Sciatic nerve (tissue), 2 donors: ENCODE data around the gene HOXC6. TPM values are rescaled to one million over a fixed set of nuclear protein-coding genes. Genes with fewer than 3 reads are reported as not detected.
A peak's percentile ranks its signal among the peaks of the same experiment; 100 is the strongest.

Experiments
- ATAC-seq: fragments of 200-7000 bp; cut with Tn5 transposase; one replicate; pipeline ENCODE4 v1.9.1; 2020; ENCODE audit warnings: mild to moderate bottlenecking, moderate library complexity
- DNase-seq: peaks from one replicate; pipeline ENCODE4 v3.0.0-alpha.2; 2020; ENCODE audit warnings: low spot score
- intact Hi-C: fragments of 100-400 bp; cut with DNase I; formaldehyde crosslinking; loops from one replicate; pipeline ENCODE4 v1.14.2; 2022
- total RNA-seq: library from RNA; stranded (reverse); fragmentation: NEBNext Ultra II Directional; extraction: Animal tissue kit (Norgen Biotek cat#: 25700); gene quantifications from one replicate; pipeline ENCODE4 v1.2.1, GENCODE V29; 2021
- donor health status: DM: no; HTN: no; CAD: no.
- donor health status: DM: no; HTN: no; CAD: no.

The HOXC6 gene
- total RNA-seq, 1 donor from 2014 or later: 35.3 TPM

DNA sequence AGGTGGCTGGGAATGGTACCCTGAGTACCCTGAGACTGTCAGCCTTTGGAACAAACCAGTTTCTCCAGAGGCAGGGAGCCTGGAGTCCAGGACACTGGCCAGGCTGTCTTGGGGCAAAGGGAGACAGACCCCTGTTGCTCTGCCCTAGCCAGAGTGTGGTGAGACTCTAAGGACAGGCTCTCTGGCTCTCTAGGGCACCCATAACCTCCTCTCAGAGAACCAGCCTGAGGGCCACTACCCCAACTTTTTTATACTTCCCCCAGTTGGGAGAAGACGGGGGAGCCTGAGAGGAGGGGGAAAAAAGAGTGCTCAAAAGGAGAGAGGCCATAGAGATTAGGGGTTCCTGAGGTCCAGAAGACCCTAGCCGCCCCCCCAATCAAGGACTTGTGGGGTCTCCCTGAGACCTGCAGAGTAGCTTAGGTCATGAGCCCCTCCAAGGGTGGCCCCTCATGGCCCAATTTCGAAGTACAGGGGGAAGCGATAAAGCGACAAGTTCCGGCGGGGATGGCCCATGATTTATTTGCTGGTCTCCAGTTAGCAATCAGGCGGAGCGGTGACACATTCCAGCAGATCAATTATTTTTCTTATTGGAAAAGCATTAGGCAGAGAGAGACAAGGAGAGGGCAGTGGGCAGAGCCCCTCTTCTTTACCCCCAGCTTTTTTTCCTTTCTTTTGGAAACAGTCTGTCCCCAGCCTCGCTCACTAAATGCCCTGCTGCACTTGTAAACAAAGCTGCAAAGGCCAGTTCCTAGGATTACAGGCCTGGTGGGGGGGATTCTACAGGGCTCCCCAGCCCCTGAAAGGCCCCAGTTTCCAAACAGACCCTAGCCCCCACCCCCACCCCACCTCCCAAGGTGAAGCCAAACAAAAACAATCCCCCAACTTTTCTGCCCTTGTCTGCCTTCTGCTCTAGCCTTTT is 17.9 kb upstream of the HOXC6 start:
- intact Hi-C loops: no loop called here
- no peak for DNase-seq
- ATAC-seq: no peak

DNA sequence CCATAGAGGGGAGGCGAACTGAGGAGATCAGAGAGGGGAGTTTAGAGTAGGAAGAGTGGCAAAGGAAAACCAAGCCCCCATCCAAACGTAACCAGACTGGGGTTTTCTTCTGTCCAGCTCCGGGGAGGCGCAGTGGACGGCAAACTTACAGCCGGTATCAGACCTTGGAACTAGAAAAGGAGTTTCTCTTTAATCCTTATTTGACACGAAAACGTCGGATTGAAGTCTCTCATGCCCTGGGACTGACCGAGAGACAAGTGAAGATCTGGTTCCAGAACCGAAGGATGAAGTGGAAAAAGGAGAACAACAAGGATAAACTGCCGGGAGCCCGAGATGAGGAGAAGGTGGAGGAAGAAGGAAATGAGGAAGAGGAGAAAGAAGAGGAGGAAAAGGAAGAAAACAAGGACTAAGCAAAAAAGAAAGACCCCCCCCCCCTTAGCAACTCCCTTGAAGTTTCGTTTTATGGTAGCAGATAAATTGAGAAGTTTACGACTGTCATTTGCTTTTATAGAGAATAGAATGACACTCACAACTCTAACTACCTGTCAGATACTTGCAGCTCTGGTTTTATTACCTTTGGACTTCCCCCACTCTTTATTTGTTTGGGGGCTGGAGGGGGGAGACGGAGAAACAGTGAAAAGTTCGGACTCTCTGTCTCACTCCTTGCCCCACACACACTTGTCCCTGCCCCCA is 17.1 kb upstream of the HOXC6 start:
- DNase-seq (no peak), ATAC-seq (no peak)
- intact Hi-C loops: no loop called here

DNA sequence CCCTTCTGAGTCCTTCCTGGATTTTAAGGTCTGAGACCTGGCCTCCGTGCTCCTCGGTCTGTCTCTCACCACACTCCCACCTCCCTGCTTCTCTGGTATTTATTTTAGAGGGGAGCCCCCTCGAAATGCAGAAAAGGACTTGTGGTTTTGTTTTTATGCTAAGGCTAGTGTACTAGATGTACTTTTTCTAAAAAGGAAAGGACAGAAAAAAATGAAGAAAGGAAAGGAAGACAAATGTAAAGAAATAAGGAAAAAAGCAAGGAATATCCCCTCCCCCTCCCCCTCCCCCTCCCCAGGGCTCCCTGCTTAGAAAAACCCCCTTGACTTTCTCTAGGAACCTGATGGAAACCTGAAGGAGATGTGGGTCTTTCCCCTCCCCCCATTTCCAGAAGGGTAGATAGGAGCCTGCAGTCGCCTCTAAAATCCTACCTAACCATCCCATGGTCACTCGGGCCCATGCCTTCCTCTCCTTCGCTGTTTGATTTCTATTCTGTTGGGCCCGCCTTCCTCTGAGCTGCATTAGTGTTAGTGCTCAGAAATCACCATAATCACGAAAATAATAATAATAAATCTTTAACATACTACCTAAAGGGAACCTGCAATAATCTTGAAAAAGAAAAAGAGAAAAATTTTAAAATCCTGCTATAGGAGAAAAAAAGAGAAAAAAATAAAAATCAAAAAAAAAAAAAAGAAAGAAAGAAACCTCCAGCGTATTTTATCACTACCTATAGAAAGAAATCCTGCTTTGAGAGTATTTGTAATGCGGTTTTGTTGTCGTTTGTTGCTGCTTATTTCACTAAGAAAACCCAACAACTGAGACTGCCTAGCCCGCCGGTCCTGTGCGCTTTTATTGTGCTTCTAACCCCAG is 16.3 kb upstream of the HOXC6 start:
- no peak for DNase-seq
- ATAC-seq: no peak
- intact Hi-C loops: no loop called here

DNA sequence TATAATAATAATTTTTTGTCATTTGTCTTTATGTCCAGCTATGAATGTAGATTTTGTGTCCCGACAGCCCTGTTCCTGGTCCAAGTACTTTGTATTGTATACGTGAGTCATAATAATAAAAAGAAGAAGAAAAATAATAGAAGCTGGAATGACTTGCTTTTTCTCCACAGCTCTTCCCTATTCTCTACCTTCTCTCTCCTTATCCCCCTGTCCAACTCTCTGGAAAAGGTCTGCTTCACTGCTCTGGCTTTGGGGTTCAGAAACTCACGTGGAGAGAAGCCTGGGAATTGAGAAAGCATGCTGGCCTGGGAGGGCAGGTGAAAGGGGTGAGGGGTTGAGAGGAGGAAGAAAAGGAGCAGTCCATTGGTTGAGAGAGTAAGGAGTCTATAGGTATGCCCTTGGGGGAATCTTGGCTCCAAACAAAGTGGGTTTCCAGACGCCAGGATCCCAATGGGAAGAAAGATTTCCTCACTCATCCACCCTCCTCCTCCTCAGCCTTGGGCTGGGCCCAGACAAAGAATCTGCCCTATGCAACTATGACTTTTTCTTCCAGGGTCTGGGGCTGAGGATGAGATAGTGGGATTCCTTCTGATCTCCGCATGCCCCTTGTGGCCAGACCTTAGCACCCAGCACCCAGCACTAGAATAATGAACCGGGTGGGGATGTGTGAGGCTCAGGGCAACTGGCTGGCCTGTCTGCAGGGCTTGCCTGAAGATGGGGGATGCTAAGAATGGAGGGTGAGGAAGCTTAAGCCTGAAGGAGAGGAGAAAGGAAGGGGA is 15.4 kb upstream of the HOXC6 start:
- intact Hi-C loops: no loop called here
- ATAC-seq: no peak
- no peak for DNase-seq

DNA sequence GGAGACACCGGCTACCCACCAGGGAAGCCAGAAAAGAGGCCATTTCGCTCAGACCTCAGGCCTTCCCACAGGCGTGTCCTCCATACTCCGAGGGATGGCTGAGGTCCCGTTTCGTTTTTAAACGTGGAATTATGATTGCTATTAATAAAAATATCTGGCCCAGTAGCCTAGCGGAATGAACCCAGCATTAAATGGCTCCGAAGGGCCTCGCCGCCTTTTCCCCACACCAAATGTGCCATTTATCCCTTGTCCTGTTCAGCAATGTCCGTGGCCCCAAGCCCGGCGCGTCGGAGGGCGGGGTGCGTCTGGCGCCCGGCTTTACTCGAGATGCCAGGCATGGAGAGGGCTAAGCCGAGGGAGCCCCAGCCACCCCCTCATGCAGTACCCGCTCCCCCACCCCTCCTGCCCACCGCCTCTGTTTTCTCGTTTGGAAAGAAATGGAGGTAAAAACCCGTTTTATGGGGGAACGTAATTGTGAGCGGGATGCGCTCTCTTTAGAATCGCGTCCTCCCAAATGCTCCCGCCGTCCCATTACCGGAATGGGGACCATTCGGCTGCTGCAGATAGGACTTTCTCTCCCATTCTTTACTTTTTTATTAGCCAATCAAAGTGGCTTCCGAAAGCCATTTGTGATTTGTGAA is 13.7 kb upstream of the HOXC6 start:
- DNase-seq: no peak
- intact Hi-C loops: no loop called here
- no peak for ATAC-seq

DNA sequence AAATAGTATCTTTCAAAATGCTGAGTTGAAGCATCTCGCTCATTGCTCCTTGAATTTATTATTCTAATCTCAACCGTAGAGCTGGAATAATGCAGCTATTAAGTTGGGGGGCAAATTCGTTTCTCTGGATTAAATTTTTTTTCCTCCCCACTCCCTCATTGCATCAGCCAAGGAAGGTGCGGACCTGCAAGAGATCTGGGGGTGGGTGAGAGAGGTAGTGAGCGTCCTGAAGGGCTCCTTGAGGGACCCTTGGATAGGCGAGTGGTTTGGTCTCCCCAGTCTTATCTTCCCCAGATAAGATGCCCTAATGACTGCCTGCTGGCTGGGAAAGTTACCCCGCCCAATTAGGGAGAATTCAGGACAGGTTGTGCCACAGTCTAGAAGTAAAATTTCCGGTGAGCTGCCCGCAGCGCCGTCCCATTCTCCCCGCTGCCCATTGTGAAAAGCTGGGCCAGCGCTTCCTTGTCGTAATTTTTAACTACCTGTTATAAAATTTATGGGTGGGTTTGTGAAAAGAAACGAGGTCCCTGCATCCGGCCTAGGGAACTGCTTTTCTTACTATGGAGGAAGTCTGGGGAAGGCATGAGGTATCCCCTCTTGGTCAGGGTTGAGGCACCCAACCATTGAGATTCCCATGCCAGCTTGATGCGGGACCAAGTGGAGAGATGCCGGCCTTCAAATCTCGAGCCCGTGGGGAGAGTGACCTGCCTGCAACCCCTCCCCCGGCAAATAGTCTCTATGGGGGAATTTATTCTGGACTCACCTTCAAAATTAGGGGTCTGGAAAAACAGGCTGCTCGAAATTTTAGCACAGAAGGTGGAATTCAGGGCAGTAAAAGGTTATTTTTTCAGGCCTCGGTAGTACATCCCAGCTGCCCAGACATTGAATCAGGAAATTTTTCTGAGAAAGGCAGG is 13.0 kb upstream of the HOXC6 start:
- intact Hi-C loops: no loop called here
- DNase-seq: no peak

DNA sequence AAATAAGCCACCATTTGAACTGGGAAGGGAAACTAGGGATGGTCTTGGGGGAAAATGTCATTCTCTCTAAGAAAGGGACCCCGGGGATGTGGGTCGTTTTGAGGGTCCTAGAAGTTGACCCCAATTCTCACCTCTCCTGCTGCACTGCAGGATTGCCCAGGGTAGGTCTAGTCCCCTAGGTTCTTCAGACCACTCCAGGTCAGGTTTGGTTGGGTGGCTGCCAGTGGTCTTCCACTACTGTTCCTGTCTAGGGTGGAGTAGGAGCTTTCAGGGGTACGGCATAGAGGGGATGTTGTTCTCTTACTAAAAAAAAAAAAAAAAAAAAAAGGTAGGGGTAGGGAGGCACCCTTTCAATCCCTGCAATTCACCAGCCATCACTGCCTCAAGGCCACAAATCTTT is 12.2 kb upstream of the HOXC6 start:
- intact Hi-C loops: no loop called here
- no peak for DNase-seq
- no peak for ATAC-seq

More for the DNA sequence above, 13.0 kb upstream of the HOXC6 start:
- ATAC-seq: no peak

DNA sequence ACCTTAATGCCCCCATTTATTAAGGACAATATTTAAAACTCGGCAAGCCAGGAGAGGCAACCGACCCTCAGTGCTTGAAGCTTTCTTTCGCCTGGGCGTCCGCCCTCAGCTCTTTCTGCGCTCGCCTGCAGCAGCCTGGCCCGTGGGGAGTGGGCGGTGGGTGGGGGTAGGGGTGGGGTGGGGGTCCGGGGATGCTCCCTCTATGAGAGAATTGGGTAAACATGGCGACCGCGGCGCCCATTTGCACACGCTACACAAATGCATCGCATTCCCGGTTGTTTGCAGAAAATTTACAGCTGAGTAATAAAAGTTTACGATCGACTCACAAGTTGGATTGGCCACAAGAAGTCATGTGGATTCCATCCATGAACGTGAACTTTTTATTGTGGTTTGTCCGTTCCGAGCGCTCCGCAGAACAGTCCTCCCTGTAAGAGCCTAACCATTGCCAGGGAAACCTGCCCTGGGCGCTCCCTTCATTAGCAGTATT is 11.7 kb upstream of the HOXC6 start:
- DNase-seq: no peak
- ATAC-seq: peak; percentile 31

DNA sequence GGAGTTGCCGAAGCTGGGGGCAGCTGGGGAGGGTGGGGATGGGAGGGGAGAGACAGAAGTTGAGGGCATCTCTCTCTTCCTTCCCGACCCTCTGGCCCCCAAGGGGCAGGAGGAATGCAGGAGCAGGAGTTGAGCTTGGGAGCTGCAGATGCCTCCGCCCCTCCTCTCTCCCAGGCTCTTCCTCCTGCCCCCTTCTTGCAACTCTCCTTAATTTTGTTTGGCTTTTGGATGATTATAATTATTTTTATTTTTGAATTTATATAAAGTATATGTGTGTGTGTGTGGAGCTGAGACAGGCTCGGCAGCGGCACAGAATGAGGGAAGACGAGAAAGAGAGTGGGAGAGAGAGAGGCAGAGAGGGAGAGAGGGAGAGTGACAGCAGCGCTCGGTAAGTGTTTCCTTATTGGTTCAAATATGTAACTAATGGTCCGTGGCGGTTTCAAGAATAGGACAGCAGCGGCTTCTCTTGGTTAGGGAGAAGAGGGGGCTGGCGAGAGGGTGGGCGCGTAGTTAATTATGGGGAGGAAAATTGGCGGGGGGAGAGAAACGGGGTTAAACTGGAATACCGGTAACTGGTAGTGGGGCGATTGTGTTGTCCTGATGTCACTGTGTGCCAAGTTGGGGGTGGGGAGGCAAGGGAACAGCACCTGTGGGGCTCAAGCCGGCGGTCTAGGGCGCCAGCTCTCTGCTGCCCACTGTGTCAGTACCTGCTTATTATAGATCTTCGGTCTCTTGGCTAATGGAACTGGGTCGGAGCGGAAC is 11.0 kb upstream of the HOXC6 start:
- intact Hi-C loops: no loop called here
- ATAC-seq: peak; percentile 33
- DNase-seq: no peak

More for the DNA sequence above, 11.7 kb upstream of the HOXC6 start:
- intact Hi-C loops: no loop called here

DNA sequence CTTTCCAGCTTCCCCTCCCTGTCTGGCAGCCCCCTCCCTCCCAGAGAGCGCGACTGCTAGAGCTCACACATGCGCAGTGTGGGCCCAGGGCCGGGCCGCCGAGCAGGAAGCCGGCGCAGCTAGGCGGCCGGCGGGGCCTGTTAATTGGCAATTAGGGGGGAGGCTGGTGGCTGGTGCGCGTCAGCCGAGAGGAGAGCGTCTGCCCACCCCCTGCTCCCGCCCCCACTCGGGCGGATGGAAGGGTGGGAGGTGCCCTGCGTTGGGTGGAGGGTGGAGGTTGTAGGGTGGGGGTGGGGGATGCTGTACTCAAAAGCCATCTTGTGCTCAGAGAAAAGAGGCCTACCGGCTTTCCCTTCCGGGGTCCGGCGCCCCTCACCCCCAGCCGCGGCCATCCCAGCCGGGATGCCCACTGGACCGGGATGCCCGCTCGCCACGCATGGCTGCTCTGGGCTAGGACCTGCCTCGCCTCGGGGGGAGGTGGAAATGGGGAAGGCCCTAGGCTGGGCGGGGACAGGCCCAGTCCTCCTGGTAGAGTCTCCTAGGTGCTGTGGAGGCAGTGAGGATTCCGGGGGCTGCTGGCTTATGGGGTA is 10.3 kb upstream of the HOXC6 start:
- intact Hi-C loops: no loop called here
- peak; percentile 92 for ATAC-seq

DNA sequence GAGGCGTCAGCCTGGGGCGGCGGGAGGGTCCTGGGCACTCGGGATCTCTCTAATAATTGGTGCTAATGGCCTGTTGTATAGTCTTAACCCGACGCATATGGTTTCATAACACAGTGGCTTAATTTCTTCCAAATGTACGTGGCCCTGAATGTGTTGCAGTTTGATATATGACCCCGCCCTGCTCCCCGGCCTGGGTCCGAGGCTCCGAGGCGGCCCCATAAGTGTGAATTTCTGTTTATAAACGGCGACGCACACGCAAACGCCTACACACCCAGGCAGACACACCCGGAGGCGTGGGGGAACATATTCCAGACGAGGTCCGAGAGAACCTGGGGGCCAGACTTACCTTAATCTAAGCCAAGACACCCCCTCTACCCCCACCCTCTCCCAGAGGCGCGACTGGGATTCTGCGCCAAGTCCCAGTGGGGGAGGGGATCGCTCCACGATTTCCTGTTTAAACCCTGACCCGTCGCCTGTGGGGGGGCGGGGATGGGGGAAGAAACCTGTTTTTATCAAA is 9.7 kb upstream of the HOXC6 start:
- DNase-seq (peak; percentile 89), ATAC-seq (peak; percentile 52)
- intact Hi-C loops: no loop called here

More for the DNA sequence above, 10.3 kb upstream of the HOXC6 start:
- peak; percentile 95 for DNase-seq

DNA sequence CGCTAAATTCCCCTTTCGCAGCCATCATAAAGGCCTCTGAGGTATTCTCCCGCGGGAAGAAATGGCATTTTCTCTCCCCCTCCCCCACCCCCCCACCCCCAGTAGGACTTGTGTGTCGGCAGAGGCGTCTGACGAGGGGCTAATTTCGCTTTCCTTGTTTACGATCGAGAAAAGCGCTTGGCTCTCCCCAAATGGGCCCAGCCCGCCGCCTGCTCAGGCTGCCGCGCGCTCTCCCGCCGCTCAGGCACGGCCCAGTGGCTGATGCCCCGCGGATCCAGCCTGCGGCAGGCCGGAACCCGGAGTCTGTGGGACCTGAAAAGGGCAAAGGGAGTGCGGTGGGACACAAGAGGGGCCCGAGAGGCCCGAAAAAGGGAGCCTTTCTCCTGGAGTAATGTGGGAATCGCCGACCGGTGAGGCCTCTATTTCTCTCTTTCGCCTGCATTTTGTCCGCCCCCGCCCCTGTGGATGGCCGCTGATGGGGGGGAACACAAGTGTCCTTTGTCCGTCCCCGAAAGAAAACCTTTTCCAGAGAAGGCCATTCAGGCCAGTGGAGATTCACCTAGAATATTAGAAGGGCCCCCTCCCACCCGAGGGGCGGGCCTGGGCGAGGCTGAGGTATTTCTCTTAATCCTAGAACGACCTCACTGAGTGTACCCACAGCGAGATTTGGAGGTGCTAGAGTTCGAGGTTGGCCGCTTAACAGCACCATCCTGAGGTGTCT is 9.0 kb upstream of the HOXC6 start:
- DNase-seq (no peak), ATAC-seq (peak; percentile 2)
- intact Hi-C loops: no loop called here

DNA sequence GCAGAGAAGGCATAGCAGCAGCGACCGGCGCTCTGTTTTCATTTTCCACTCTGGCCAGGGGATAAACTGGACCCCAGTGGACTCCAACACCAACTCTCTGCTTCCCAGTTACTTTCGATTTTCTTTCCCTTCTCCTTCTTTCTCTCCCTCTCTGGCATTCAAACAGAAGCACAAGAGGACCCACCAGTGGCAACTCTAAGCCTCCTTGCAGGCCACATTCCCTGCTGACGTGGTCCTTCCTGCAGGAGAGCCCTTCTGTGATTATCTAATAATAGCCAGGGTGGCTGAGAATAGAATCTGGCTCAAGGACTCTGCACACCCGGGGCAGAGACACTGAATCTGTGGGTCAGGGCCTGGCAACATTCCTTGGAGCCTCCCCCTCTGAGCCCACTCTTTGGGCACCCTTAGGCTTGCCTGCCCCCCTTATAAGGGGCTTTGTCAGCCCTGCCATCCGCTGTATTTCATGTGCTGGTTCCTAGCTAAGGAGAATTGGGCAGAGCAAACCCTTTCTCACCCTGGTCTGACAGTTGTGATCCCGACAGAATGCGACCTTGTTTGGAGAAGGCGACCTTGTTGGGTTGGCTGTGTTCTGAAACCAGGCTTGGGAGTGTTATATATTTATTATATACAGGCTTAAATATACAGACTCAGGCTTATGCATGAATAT is 8.2 kb upstream of the HOXC6 start:
- ATAC-seq (no peak), DNase-seq (no peak)
- intact Hi-C loops: no loop called here

DNA sequence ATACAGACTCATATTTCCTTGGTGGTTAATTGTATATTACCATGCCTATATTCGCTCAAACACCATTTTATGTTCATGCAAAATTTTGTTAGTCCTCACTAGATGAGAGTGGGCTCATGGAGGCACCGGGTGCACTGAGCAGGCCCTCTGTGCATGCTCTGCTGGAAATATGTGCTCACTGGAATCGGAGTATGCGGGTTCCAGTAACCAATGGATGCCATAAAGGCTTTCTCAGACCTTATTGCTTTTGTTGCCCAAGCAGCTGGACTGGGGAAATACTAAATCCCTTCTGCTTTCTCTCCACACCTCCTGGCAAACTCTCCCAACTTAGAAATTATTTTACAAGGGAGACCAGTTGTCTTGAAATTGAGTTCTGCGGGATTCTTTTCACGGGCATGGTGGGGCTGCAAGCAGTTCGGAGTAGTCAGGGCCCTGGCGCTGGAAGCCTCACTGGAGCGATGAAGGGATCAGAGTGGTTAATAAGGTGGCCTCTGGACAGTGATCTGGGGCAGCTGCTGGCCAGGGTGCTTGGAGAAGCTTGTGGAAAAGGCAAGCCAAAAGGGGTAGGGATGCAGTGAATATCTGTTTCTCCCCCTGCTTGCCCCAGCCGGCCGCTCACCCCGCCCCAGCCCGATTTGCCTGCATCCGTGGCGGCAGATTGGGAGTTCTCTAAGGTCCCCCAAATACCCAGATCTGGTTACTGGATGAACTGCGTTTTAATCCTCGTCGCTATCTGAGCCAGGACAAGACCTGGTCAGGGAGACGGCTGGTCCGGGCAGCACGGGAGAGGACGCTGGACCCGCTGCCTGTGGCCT is 7.4 kb upstream of the HOXC6 start:
- intact Hi-C loops: no loop called here
- ATAC-seq (no peak), DNase-seq (no peak)
